OCI-LY3 (cell line): ENCODE results near the gene FLACC1.

Experiments
- EZH2phosphoT487 ChIP-seq: fragments of 200-600 bp; shearing (Covaris generic); IDR thresholded peaks from 2 replicates; pipeline ENCODE4 v1.6.1; 2018; ENCODE audit warnings: antibody characterized with exemption, mixed run types, low read depth
- TF ChIP-seq, protein P1 (sequence below): fragments of 200-600, 300-600 bp; sonication (generic); IDR thresholded peaks from 2 replicates; pipeline ENCODE4 v1.5.1; 2014; ENCODE audit warnings: antibody characterized with exemption, low read length, low read depth

GRCh38 chr2:201250741-201251140 lies 106.4 kb downstream of the FLACC1 start:
- TF ChIP-seq, protein P1, sequence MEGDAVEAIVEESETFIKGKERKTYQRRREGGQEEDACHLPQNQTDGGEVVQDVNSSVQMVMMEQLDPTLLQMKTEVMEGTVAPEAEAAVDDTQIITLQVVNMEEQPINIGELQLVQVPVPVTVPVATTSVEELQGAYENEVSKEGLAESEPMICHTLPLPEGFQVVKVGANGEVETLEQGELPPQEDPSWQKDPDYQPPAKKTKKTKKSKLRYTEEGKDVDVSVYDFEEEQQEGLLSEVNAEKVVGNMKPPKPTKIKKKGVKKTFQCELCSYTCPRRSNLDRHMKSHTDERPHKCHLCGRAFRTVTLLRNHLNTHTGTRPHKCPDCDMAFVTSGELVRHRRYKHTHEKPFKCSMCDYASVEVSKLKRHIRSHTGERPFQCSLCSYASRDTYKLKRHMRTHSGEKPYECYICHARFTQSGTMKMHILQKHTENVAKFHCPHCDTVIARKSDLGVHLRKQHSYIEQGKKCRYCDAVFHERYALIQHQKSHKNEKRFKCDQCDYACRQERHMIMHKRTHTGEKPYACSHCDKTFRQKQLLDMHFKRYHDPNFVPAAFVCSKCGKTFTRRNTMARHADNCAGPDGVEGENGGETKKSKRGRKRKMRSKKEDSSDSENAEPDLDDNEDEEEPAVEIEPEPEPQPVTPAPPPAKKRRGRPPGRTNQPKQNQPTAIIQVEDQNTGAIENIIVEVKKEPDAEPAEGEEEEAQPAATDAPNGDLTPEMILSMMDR = no peak
- no peak for TF ChIP-seq EZH2phosphoT487
